Small intestine (tissue), 7 donors: Measurements from ENCODE around the gene GBX2. TPM values are rescaled to one million over a fixed set of nuclear protein-coding genes. Genes with fewer than 3 reads are reported as not detected.

Source experiments
- DNase-seq, 2 donors: peaks; one replicate each; pipeline versions ENCODE4 v3.0.0 to v3.0.0-alpha.2; 2013
- FAIRE-seq: peaks from 2 replicates; lab custom pipeline; 2012; peaks lifted over from hg19 to GRCh38; lab: Jason Lieb, UNC
- H3K27ac ChIP-seq, 3 donors: one replicate each; pipeline ENCODE4 v1.5.1; 2013; ENCODE audit warnings: low read length in 2 of 3, mild to moderate bottlenecking in 2 of 3, control low read depth in 1 of 3, inconsistent platforms in 1 of 3, low read depth in 1 of 3, moderate library complexity in 1 of 3
- H3K27me3 ChIP-seq, 3 donors: one replicate each; pipeline ENCODE4 v1.6.1; 2013; ENCODE audit warnings: low read length in 3 of 3, inconsistent platforms in 1 of 3; ENCODE audit not compliant: control insufficient read depth in 3 of 3, insufficient read depth in 3 of 3
- H3K36me3 ChIP-seq, 3 donors: one replicate each; pipeline ENCODE4 v1.6.1; 2013; ENCODE audit warnings: low read length in 3 of 3, inconsistent platforms in 1 of 3, low read depth in 1 of 3, mild to moderate bottlenecking in 1 of 3, moderate library complexity in 1 of 3; ENCODE audit not compliant: control insufficient read depth in 3 of 3, insufficient read depth in 2 of 3
- H3K4me1 ChIP-seq, 3 donors: one replicate each; pipeline ENCODE4 v1.6.1; 2013; ENCODE audit warnings: low read length in 2 of 3, inconsistent platforms in 1 of 3, low read depth in 1 of 3, mild to moderate bottlenecking in 1 of 3, moderate library complexity in 1 of 3; ENCODE audit not compliant: control insufficient read depth in 3 of 3, insufficient read depth in 2 of 3
- H3K4me3 ChIP-seq, 3 donors: one replicate each; pipeline ENCODE4 v1.5.1; 2013; ENCODE audit warnings: low read length in 3 of 3, control low read depth in 1 of 3, inconsistent platforms in 1 of 3, low read depth in 1 of 3, mild to moderate bottlenecking in 1 of 3, moderate library complexity in 1 of 3
- H3K9me3 ChIP-seq, 2 donors: one replicate each; pipeline ENCODE4 v1.6.1; 2013; ENCODE audit warnings: low read depth in 1 of 2, low read length in 1 of 2; ENCODE audit not compliant: control insufficient read depth in 2 of 2, insufficient read depth in 1 of 2
- WGBS, 3 donors: extraction: QIAGEN DNeasy Blood & Tissue Kit; methylation state at CpG; one replicate each; pipeline ENCODE4 v1.1.7; 2013; 5-methylcytosine and 5-hydroxymethylcytosine counted together
- polyA plus RNA-seq, 4 donors: library from polyadenylated mRNA; stranded (reverse) in 3 of 4; unstranded in 1 of 4; fragments of 200-250 nt in 3 of 4; fragments of 120-200 nt in 1 of 4; gene quantifications; one replicate each; pipeline versions ENCODE4 v1.2.1 to v1.2.3, GENCODE V29; 2013
- donor health status: healthy with polysubstance abuse.
- donor health status: control.
- donor health status: control.
- donor health status: Bipolar disorder and iron deficiency.
- donor health status: healthy.

The GBX2 gene
- polyA plus RNA-seq, 4 donors = not detected

- peaks cover 0 to 10% (median 0%) of the 10 kb centered on the region in 3 donors for H3K36me3 ChIP-seq
- no peaks in the 10 kb centered on the region for H3K4me1 ChIP-seq
- H3K27me3 ChIP-seq = peaks cover 0 to 3% (median 0%) of the 10 kb centered on the region in 3 donors
- H3K27ac ChIP-seq = no peak overlapping the region
- DNase-seq (no peak), FAIRE-seq (no peak)
- WGBS, 3 donors = 94 to 96% (median 96%) methylated on average over 10 of the region's 10 CpGs
- no peaks in the 10 kb centered on the region for H3K9me3 ChIP-seq
- H3K4me3 ChIP-seq = no peak overlapping the region
These were observed 31.1 kb downstream of the GBX2 start for GRCh38 chr2:236137066-236137465.

GRCh38 chr2:236136538-236136937 is 31.6 kb downstream of the GBX2 start:
- Histone ChIP-seq H3K4me1 (no peaks in the 10 kb centered on the region), H3K9me3 (no peaks in the 10 kb centered on the region), H3K4me3 (no peak overlapping the region), H3K27ac (no peak overlapping the region), H3K36me3 (peaks cover 0 to 13% (median 0%) of the 10 kb centered on the region in 3 donors), H3K27me3 (peaks cover 0 to 3% (median 0%) of the 10 kb centered on the region in 3 donors)
- no peak for DNase-seq
- WGBS, 3 donors = 85 to 89% (median 86%) methylated on average over 19 of the region's 19 CpGs
- FAIRE-seq = no peak

DNA sequence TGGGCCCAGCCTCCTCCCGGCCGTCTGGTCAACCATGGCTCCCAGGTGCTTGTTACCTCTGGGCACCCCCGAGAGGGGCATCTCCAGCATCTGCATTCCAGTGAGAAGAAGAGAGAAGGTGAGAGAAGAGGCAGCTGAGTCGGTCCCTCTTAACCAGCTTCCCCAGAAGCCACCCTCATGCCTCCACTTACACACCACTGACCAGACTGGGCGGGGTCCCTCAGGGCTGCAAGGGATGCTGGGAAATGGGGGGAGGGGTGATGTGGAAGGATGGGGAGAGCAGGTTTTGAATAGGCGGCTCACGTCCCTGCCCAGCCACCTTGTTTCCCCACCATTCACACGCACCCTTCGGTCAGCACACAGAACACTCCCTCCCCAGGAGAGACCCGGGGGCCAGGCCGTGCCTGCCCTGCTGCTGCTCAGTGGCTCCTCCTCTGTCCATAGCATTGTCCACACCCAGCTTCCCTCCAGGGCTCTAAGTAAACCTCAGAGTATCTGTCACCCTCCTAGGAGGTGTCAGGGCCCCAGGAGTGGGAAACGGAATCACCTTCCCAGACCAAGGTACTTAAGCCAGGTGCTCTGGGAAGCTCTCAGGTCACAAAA is 34.7 kb downstream of the GBX2 start:
- Histone ChIP-seq H3K36me3 (peaks cover 0 to 28% (median 0%) of the 10 kb centered on the region in 3 donors), H3K9me3 (no peaks in the 10 kb centered on the region), H3K4me3 (no peak overlapping the region), H3K27ac (no peak overlapping the region), H3K4me1 (no peaks in the 10 kb centered on the region), H3K27me3 (no peaks in the 10 kb centered on the region)
- no peak for DNase-seq
- WGBS, 3 donors = 87 to 88% (median 88%) methylated on average over 12 of the region's 12 CpGs
- no peak for FAIRE-seq

DNA sequence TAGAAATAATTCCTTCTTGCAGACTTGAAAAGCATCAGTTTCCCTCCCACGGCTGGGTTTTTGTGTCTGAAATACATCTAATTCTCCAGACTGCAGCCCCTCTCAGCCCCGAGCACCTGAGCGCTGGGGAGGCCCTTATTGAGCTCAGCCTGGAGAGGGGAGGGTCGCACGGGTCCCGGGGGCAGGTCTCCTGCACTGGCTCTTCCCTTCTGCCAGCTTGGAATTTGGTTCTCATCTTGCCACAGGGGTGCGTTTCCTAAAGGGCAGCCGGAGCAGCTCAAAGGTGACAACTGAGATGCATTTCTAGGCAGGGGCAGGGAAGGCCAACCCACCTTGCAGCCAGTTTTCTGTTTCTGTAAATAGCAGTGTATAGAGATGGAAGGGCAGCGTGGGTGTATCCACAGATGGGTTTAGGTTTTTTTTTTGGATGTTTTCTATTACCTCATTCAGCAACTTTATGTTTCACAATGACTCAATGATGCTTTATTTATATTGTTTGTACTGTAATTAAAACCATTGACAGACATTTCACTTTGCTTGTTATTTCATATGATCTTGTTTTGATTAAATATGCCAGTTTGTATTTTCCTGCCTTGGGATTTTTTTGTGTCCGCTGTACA is 37.0 kb downstream of the GBX2 start:
- H3K4me3 ChIP-seq = no peak overlapping the region
- WGBS, 3 donors = 83 to 90% (median 88%) methylated on average over 10 of the region's 10 CpGs
- no peaks in the 10 kb centered on the region for H3K9me3 ChIP-seq
- peaks cover 0 to 49% (median 0%) of the 10 kb centered on the region in 3 donors for H3K36me3 ChIP-seq
- no peak overlapping the region for H3K27ac ChIP-seq
- no peaks in the 10 kb centered on the region for H3K4me1 ChIP-seq
- DNase-seq (no peak), FAIRE-seq (no peak)
- no peaks in the 10 kb centered on the region for H3K27me3 ChIP-seq

- 84 to 94% (median 90%) methylated on average over 6 of the region's 6 CpGs for WGBS, 3 donors
- FAIRE-seq (no peak), DNase-seq (no peak)
- Histone ChIP-seq H3K4me1 (no peaks in the 10 kb centered on the region), H3K36me3 (peaks cover 0 to 53% (median 0%) of the 10 kb centered on the region in 3 donors), H3K4me3 (no peak overlapping the region), H3K9me3 (no peaks in the 10 kb centered on the region), H3K27me3 (no peaks in the 10 kb centered on the region), H3K27ac (no peak overlapping the region)
These were observed 37.7 kb downstream of the GBX2 start for GRCh38 chr2:236130349-236130998.

GRCh38 chr2:236129935-236130334 is 38.3 kb downstream of the GBX2 start:
- no peak overlapping the region for H3K4me3 ChIP-seq
- peaks cover 0 to 55% (median 0%) of the 10 kb centered on the region in 3 donors for H3K36me3 ChIP-seq
- no peak for FAIRE-seq
- no peaks in the 10 kb centered on the region for H3K27me3 ChIP-seq
- H3K4me1 ChIP-seq = no peaks in the 10 kb centered on the region
- H3K27ac ChIP-seq = no peak overlapping the region
- H3K9me3 ChIP-seq = no peaks in the 10 kb centered on the region
- DNase-seq = no peak
- 96 to 97% (median 97%) methylated on average over 4 of the region's 4 CpGs for WGBS, 3 donors

DNA sequence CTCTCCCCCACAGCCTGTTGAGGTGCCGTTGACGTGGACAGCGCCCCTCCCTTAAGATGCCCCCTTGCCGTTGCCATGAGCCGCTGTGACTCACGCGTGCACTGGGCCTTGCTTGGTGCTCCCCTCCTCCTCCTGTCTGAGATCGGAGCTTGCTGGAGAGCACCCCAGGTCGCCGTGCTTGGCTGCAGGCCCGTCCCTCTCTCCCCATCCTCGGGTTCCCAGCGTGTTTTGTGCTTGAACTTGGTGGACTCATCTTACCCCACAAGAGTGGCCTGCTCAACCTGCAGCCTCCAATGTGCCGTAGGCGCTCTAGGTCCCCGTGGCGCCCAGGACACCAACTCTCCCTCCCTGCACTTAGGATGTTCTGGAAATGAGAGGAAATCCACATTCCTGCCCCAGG is 39.9 kb downstream of the GBX2 start:
- Histone ChIP-seq H3K4me1 (no peaks in the 10 kb centered on the region), H3K36me3 (peaks cover 0 to 57% (median 0%) of the 10 kb centered on the region in 3 donors), H3K27me3 (no peaks in the 10 kb centered on the region), H3K4me3 (no peak overlapping the region), H3K9me3 (no peaks in the 10 kb centered on the region), H3K27ac (no peak overlapping the region)
- no peak for FAIRE-seq
- no peak for DNase-seq
- WGBS, 3 donors = 90 to 92% (median 92%) methylated on average over 17 of the region's 17 CpGs

DNA sequence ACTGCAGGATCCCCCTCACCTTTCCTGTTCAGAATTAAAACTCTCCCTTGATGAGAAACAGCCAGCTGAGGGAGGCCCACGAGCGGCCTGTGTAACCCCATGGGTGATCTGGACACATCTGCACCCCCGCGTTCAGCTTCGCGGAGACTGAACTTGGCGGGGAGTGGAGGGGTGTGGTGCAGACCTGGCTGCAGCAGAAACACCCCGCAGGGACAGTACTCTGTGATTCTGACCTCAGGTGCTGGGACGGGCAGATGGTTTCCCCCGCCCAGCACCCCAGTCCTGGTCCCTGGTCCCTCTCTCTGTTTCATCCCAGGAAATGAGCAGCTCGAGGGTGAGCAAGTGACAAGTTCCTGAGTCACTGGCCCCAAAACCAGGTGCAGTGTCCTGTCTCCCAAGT is 41.2 kb downstream of the GBX2 start:
- 85 to 90% (median 90%) methylated on average over 10 to 11 of the region's 11 CpGs for WGBS, 3 donors

More for the DNA sequence above, 41.2 kb downstream of the GBX2 start:
- H3K27me3 ChIP-seq = no peaks in the 10 kb centered on the region
- peaks cover 0 to 54% (median 0%) of the 10 kb centered on the region in 3 donors for H3K36me3 ChIP-seq
- no peak for DNase-seq
- H3K9me3 ChIP-seq = no peaks in the 10 kb centered on the region
- no peak overlapping the region for H3K27ac ChIP-seq
- no peak for FAIRE-seq
- H3K4me1 ChIP-seq = no peaks in the 10 kb centered on the region
- H3K4me3 ChIP-seq = no peak overlapping the region
